ENCODE results near the gene MACROH2A2. TPM values are rescaled to one million over a fixed set of nuclear protein-coding genes. Genes with fewer than 3 reads are reported as not detected.

MACROH2A2 gene
- 10 to 100 TPM in 2 of 5 donors, 1 to 10 TPM in 3; 6.7 to 19.3 (median 9.8) TPM for total RNA-seq
- 10 to 100 TPM in 1 of 3 donors, 1 to 10 TPM in 2; 7.7 to 12.7 (median 9.8) TPM for polyA plus RNA-seq
- long read RNA-seq, donor 1, transcript H2AFY2-201 (9 exons, 1,980 nt): major isoform, 7 of 7 reads
- long read RNA-seq, donor 1, partial matches to known transcripts: 0 of 7 reads
- long read RNA-seq, donor 1, other reads (novel, unspliced or antisense): 0 of 7 reads
- long read RNA-seq, donor 2, partial matches to known transcripts: 0 of 3 reads
- long read RNA-seq, donor 2, other reads (novel, unspliced or antisense): 0 of 3 reads
- long read RNA-seq, donor 3, transcript H2AFY2-201 (9 exons, 1,980 nt): major isoform, 6 of 6 reads
- long read RNA-seq, donor 3, partial matches to known transcripts: 0 of 6 reads
- long read RNA-seq, donor 3, other reads (novel, unspliced or antisense): 0 of 6 reads
- long read RNA-seq, donor 4, partial matches to known transcripts: 0 of 1 reads
- long read RNA-seq, donor 4, other reads (novel, unspliced or antisense): 0 of 1 reads
- long read RNA-seq, donor 5, transcript H2AFY2-201 (9 exons, 1,980 nt): major isoform, 21 of 21 reads
- long read RNA-seq, donor 5, partial matches to known transcripts: 0 of 21 reads
- long read RNA-seq, donor 5, other reads (novel, unspliced or antisense): 0 of 21 reads
- long read RNA-seq, donor 6, transcript H2AFY2-201 (9 exons, 1,980 nt): major isoform, 18 of 18 reads
- long read RNA-seq, donor 6, partial matches to known transcripts: 0 of 18 reads
- long read RNA-seq, donor 6, other reads (novel, unspliced or antisense): 0 of 18 reads
- long read RNA-seq, donor 7, transcript H2AFY2-201 (9 exons, 1,980 nt): major isoform, 7 of 7 reads
- long read RNA-seq, donor 7, partial matches to known transcripts: 0 of 7 reads
- long read RNA-seq, donor 7, other reads (novel, unspliced or antisense): 0 of 7 reads
- long read RNA-seq, donor 8, transcript H2AFY2-201 (9 exons, 1,980 nt): major isoform, 12 of 12 reads
- long read RNA-seq, donor 8, partial matches to known transcripts: 0 of 12 reads
- long read RNA-seq, donor 8, other reads (novel, unspliced or antisense): 0 of 12 reads
- long read RNA-seq, donor 9, transcript H2AFY2-201 (9 exons, 1,980 nt): major isoform, 5 of 5 reads
- long read RNA-seq, donor 9, partial matches to known transcripts: 0 of 5 reads
- long read RNA-seq, donor 9, other reads (novel, unspliced or antisense): 0 of 5 reads
- long read RNA-seq, donor 10, partial matches to known transcripts: 0 of 1 reads
- long read RNA-seq, donor 10, other reads (novel, unspliced or antisense): 0 of 1 reads

GRCh38 chr10:70052462-70053217, at the start of gene MACROH2A2:
Gene MACROH2A2, plus strand, starts transcription at chr10:70052846. Its CDS starts 22,813 bp downstream, at chr10:70075659.
- peak within 1 kb of the TSS; percentile 59 to 91 (median 80) for H3K4me3 ChIP-seq

GRCh38 chr10:70007116-70007820, 45.4 kb upstream of the MACROH2A2 start:
- no peak for TF ChIP-seq POLR2A (IDR thresholded peaks at IDR 0.05)
- TF ChIP-seq POLR2AphosphoS5 (IDR thresholded peaks at IDR 0.05): no peak
- no peak for TF ChIP-seq CTCF (IDR thresholded peaks at IDR 0.05)
- no peak for TF ChIP-seq EP300 (IDR thresholded peaks at IDR 0.05)
- H3K4me3 ChIP-seq: no peak overlapping the region
- peaks cover 0 to 19% (median 5%) of the 10 kb centered on the region in 3 donors for H3K27me3 ChIP-seq
- no peaks in the 10 kb centered on the region for H3K36me3 ChIP-seq
- WGBS, 5 donors: 52 to 71% (median 66%) methylated on average over 9 of the region's 9 CpGs
- peak in 1 of 2 donors; percentile 2 for DNase-seq
- no peaks in the 10 kb centered on the region for H3K4me1 ChIP-seq
- intact Hi-C loops (cut with DNase I; ENCODE audit: low total_unique reads): no loop called here
- peaks cover 0 to 4% (median 0%) of the 10 kb centered on the region in 4 donors for H3K9me3 ChIP-seq
- no peak overlapping the region for H3K27ac ChIP-seq

More at GRCh38 chr10:70052462-70053217, at the start of gene MACROH2A2:
- Histone ChIP-seq H3K9me3 (no peaks in the 10 kb centered on the region), H3K27ac (peak within 1 kb of the TSS; percentile 49 to 78 (median 67)), H3K36me3 (no peaks in the 10 kb centered on the region), H3K27me3 (peaks cover 0 to 41% (median 30%) of the 10 kb centered on the region in 3 donors), H3K4me1 (peaks cover 16 to 25% (median 22%) of the 10 kb centered on the region in 4 donors)
- DNase-seq: peak; percentile 43 to 90
- intact Hi-C loops (cut with DNase I; ENCODE audit: low total_unique reads): no loop called here
- 1 to 3% (median 1%) methylated on average over 38 to 58 of the region's 58 CpGs for WGBS, 5 donors
- no peak for TF ChIP-seq POLR2A (IDR thresholded peaks at IDR 0.05)
- peak in 1 of 7 experiments; percentile 13 for TF ChIP-seq CTCF (IDR thresholded peaks at IDR 0.05)

- no peaks in the 10 kb centered on the region for H3K27me3 ChIP-seq
- H3K36me3 ChIP-seq: no peaks in the 10 kb centered on the region
- no peak for TF ChIP-seq CTCF (IDR thresholded peaks at IDR 0.05)
- no peak for TF ChIP-seq EP300 (IDR thresholded peaks at IDR 0.05)
- no peak for TF ChIP-seq POLR2A (IDR thresholded peaks at IDR 0.05)
- no peak for TF ChIP-seq POLR2AphosphoS5 (IDR thresholded peaks at IDR 0.05)
- DNase-seq: no peak
- no peak overlapping the region for H3K27ac ChIP-seq
- no peak overlapping the region for H3K4me3 ChIP-seq
- intact Hi-C loops (cut with DNase I; ENCODE audit: low total_unique reads): no loop called here
- peaks cover 0 to 37% (median 20%) of the 10 kb centered on the region in 4 donors for H3K9me3 ChIP-seq
- H3K4me1 ChIP-seq: no peaks in the 10 kb centered on the region
Measured at GRCh38 chr10:70031215-70031614, 21.4 kb upstream of the MACROH2A2 start.
